Endodermal cell (in vitro differentiated cells): ENCODE measurements around the gene ARGLU1. TPM values are rescaled to one million over a fixed set of nuclear protein-coding genes. Genes with fewer than 3 reads are reported as not detected.

Experiments
- DNase-seq: peaks from one replicate; pipeline ENCODE4 v3.0.0-alpha.2; 2017
- H3K27ac ChIP-seq: 2 replicates; pipeline ENCODE4 v1.5.1; 2013; ENCODE audit warnings: mild to moderate bottlenecking, low read depth, low read length, moderate library complexity
- H3K27me3 ChIP-seq: 2 replicates; pipeline ENCODE4 v1.6.1; 2013; ENCODE audit warnings: mild to moderate bottlenecking, low read length, moderate library complexity; ENCODE audit not compliant: insufficient read depth, control insufficient read depth, poor library complexity, severe bottlenecking
- H3K36me3 ChIP-seq: 2 replicates; pipeline ENCODE4 v1.7.0; 2013; ENCODE audit warnings: mild to moderate bottlenecking, low read length, moderate library complexity; ENCODE audit not compliant: control insufficient read depth, insufficient read depth
- H3K4me1 ChIP-seq: one replicate; pipeline ENCODE4 v1.7.0; 2013; ENCODE audit warnings: low read length; ENCODE audit not compliant: control insufficient read depth, insufficient read depth
- H3K4me3 ChIP-seq: 2 replicates; pipeline ENCODE4 v1.5.1; 2013; ENCODE audit warnings: mild to moderate bottlenecking, low read length, moderate library complexity
- H3K9ac ChIP-seq: 2 replicates; pipeline ENCODE4 v1.6.1; 2013; ENCODE audit warnings: mild to moderate bottlenecking, low read length, moderate library complexity; ENCODE audit not compliant: poor library complexity, severe bottlenecking; ENCODE audit errors: extremely low read depth
- H3K9me3 ChIP-seq: 2 replicates; pipeline ENCODE4 v1.6.1; 2013; ENCODE audit warnings: mild to moderate bottlenecking, low read length, moderate library complexity; ENCODE audit not compliant: control insufficient read depth
- H3K27ac Mint-ChIP-seq: 2 replicates; pipeline ENCODE4 v1.8.0; 2020; ENCODE audit warnings: mixed read lengths
- H3K27me3 Mint-ChIP-seq: 2 replicates; pipeline ENCODE4 v1.8.0; 2021; ENCODE audit warnings: mild to moderate bottlenecking, mixed read lengths; ENCODE audit not compliant: insufficient read depth
- H3K36me3 Mint-ChIP-seq: 2 replicates; pipeline ENCODE4 v1.8.0; 2020; ENCODE audit warnings: low read depth, mixed read lengths
- H3K4me1 Mint-ChIP-seq: 2 replicates; pipeline ENCODE4 v1.8.0; 2020; ENCODE audit warnings: mixed read lengths
- H3K4me3 Mint-ChIP-seq: 2 replicates; pipeline ENCODE4 v1.8.0; 2020; ENCODE audit warnings: mild to moderate bottlenecking, moderate library complexity, mixed read lengths
- H3K9me3 Mint-ChIP-seq: 2 replicates; pipeline ENCODE4 v1.8.0; 2020; ENCODE audit warnings: mild to moderate bottlenecking, mixed read lengths
- whole genome bisulfite sequencing, 2 experiments: methylation state at CpG; one replicate each; pipeline versions ENCODE4 v1.1.5 to v1.1.7; 2013; ENCODE audit warnings: missing lambda C conversion rate in 2 of 2, mixed read lengths in 1 of 2; ENCODE audit not compliant: insufficient coverage in 1 of 2, insufficient read length in 1 of 2; 5-methylcytosine and 5-hydroxymethylcytosine counted together
- total RNA-seq, 2 donors: library from RNA; stranded (reverse); fragmentation: NEBNext Ultra II Directional in 1 of 2; extraction: Animal tissue kit (Norgen Biotek cat#: 25700) in 1 of 2; gene quantifications; 2 replicates in 1 of 2; 3 replicates in 1 of 2; pipeline ENCODE4 v1.2.1, GENCODE V29; 2021
- TF ChIP-seq, protein P1 (sequence below): fragments of 200-600 bp; sonication (generic); conservative IDR thresholded peaks from 2 replicates; pipeline ENCODE4 v1.5.0; 2021; ENCODE audit warnings: antibody characterized with exemption, mild to moderate bottlenecking

The ARGLU1 gene
- total RNA-seq, 2 donors from 2014 or later, result 80.6 to 101 TPM

DNA sequence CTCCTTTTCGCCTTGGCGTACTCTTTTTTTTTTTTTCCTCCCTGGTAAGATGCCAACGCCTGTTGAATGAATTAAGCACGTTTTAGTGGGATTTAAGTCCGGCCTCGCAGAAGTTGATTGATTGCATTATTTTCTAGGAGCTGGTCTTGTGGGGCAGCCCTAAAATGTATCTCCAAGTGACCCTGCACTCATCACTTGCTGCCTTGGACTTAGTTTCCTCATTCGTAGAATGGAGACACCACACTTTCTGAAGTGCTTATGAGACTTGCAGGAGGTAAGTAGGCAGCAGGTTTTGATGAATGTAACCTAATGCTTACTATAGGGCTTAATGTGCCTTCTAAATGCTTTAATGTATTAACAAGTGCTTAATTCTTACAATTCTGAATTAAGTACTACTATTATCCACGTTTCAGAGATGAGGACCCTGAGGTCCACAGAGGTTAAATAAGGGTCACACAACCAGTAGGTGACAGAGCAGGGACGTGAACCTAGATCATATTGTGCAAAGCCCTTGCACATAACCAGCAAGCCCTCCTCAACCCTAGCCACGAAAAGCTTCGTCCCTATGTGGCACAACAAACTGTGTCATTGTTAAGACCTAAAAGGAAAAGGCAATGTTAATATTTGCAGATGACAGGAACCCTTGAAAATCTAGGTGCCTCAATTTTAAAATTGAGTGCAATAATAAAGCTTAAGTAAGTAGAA, 514 bp upstream of the ARGLU1 start:
- Histone ChIP-seq H3K4me3 (peak overlapping the region; percentile 97), H3K27ac (no peak overlapping the region), H3K36me3 (no peaks in the 10 kb centered on the region), H3K4me1 (no peaks in the 10 kb centered on the region), H3K9me3 (no peaks in the 10 kb centered on the region), H3K9ac (peak overlapping the region; percentile 74), H3K27me3 (no peaks in the 10 kb centered on the region)
- Mint-ChIP-seq H3K9me3 (no peaks in the 10 kb centered on the region), H3K27me3 (no peaks in the 10 kb centered on the region), H3K4me3 (peak overlapping the region; percentile 98), H3K27ac (peak overlapping the region; percentile 96), H3K36me3 (no peaks in the 10 kb centered on the region), H3K4me1 (peaks cover 41% of the 10 kb centered on the region)
- TF ChIP-seq, protein P1, sequence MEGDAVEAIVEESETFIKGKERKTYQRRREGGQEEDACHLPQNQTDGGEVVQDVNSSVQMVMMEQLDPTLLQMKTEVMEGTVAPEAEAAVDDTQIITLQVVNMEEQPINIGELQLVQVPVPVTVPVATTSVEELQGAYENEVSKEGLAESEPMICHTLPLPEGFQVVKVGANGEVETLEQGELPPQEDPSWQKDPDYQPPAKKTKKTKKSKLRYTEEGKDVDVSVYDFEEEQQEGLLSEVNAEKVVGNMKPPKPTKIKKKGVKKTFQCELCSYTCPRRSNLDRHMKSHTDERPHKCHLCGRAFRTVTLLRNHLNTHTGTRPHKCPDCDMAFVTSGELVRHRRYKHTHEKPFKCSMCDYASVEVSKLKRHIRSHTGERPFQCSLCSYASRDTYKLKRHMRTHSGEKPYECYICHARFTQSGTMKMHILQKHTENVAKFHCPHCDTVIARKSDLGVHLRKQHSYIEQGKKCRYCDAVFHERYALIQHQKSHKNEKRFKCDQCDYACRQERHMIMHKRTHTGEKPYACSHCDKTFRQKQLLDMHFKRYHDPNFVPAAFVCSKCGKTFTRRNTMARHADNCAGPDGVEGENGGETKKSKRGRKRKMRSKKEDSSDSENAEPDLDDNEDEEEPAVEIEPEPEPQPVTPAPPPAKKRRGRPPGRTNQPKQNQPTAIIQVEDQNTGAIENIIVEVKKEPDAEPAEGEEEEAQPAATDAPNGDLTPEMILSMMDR, result no peak
- no peak for DNase-seq
- 32 to 37% methylated on average over 4 to 10 of the region's 11 CpGs for WGBS, 2 experiments

GRCh38 chr13:106566641-106567473, 1.1 kb downstream of the ARGLU1 start:
- Mint-ChIP-seq H3K9me3 (no peaks in the 10 kb centered on the region), H3K27ac (peak overlapping the region; percentile 96), H3K36me3 (peaks cover 2% of the 10 kb centered on the region), H3K4me3 (peak overlapping the region; percentile 98), H3K4me1 (peaks cover 47% of the 10 kb centered on the region), H3K27me3 (no peaks in the 10 kb centered on the region)
- H3K27me3 ChIP-seq, result no peaks in the 10 kb centered on the region
- no peaks in the 10 kb centered on the region for H3K9me3 ChIP-seq
- TF ChIP-seq, protein P1, result no peak
- no peaks in the 10 kb centered on the region for H3K36me3 ChIP-seq
- H3K4me3 ChIP-seq, result peak overlapping the region; percentile 97
- H3K9ac ChIP-seq, result peak overlapping the region; percentile 74
- peak; percentile 79 for DNase-seq
- no peaks in the 10 kb centered on the region for H3K4me1 ChIP-seq
- peak overlapping the region; percentile 92 for H3K27ac ChIP-seq
- 0 to 1% methylated on average over 18 to 34 of the region's 34 CpGs for WGBS, 2 experiments

DNA sequence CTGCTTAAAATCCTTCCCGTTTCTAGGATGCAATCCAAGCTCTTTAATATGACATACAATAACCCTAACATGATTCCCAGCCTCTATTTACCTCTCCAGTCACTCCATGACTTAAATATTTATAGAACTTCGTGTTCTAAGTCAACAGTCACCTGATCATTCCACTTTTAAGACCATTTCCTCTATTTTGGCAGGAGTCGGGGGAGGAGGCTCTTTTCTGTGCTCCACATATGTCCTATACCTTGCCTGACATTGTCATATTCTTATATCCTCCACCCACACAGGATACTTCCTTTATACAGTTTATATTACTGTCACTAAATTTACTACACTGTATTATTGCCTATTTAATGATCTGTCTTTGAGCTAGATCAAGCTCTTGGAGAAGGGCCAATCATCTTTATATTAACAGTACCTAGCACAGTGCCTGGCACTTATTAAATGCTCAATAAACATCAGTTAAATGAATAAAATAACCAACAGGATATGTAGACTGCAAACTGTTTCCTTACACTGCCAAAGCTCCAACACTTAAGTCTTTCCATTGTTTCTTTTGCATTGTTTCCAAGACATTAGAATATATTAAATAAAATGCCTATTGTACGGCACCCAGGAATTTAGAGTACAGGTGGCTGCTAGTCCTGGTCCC, 2.7 kb downstream of the ARGLU1 start:
- H3K27me3 Mint-ChIP-seq, result no peaks in the 10 kb centered on the region
- DNase-seq, result no peak
- H3K27ac ChIP-seq, result no peak overlapping the region
- H3K9ac ChIP-seq, result no peak overlapping the region
- H3K36me3 ChIP-seq, result no peaks in the 10 kb centered on the region
- TF ChIP-seq, protein P1, result no peak
- H3K27me3 ChIP-seq, result no peaks in the 10 kb centered on the region
- WGBS, 2 experiments, result 62 to 63% methylated on average over 3 to 4 of the region's 4 CpGs
- no peaks in the 10 kb centered on the region for H3K9me3 ChIP-seq
- peak overlapping the region; percentile 3 for H3K27ac Mint-ChIP-seq
- peaks cover 57% of the 10 kb centered on the region for H3K4me1 Mint-ChIP-seq
- peak overlapping the region; percentile 98 for H3K4me3 Mint-ChIP-seq
- H3K36me3 Mint-ChIP-seq, result peaks cover 2% of the 10 kb centered on the region
- H3K4me3 ChIP-seq, result peak overlapping the region; percentile 97
- no peaks in the 10 kb centered on the region for H3K9me3 Mint-ChIP-seq
- no peaks in the 10 kb centered on the region for H3K4me1 ChIP-seq
